SK-N-SH treated with all-trans-retinoic acid at 6 μM for 48 hours (cell line): ENCODE results near the gene SMCR8.

ENCODE experiments used
- ATAC-seq: fragments of 200-7000 bp; cut with Tn5 transposase; 3 replicates; pipeline ENCODE4 v1.9.1; 2020; ENCODE audit warnings: mild to moderate bottlenecking, moderate library complexity
- CREB5 ChIP-seq: fragments of 250-450 bp; sonication (Bioruptor Pico); IDR thresholded peaks from 2 replicates; pipeline ENCODE4 v1.5.1; 2020; ENCODE audit warnings: low read depth, mild to moderate bottlenecking, moderate library complexity
- CSDC2 ChIP-seq: fragments of 250-450 bp; sonication (Bioruptor Pico); IDR thresholded peaks from 2 replicates; pipeline ENCODE4 v1.5.0; 2020; ENCODE audit warnings: mild to moderate bottlenecking, moderate library complexity
- ESRRG ChIP-seq: fragments of 250-450 bp; sonication (Bioruptor Pico); IDR thresholded peaks from 2 replicates; pipeline ENCODE4 v1.6.1; 2021; ENCODE audit warnings: mild to moderate bottlenecking
- GLIS3 ChIP-seq: fragments of 250-450 bp; sonication (Bioruptor Pico); IDR thresholded peaks from 2 replicates; pipeline ENCODE4 v1.5.0; 2020; ENCODE audit warnings: mild to moderate bottlenecking, moderate library complexity
- ISL1 ChIP-seq: fragments of 250-450 bp; sonication (Bioruptor Pico); IDR thresholded peaks from 2 replicates; pipeline ENCODE4 v2.1.2; 2022; ENCODE audit warnings: mild to moderate bottlenecking, moderate library complexity
- OSR1 ChIP-seq: fragments of 250-450 bp; sonication (Bioruptor Pico); IDR thresholded peaks from 2 replicates; pipeline ENCODE4 v1.8.0; 2022; ENCODE audit warnings: moderate library complexity, mild to moderate bottlenecking, inconsistent platforms
- RARB ChIP-seq: fragments of 250-450 bp; sonication (Bioruptor Pico); IDR thresholded peaks from 2 replicates; pipeline ENCODE4 v1.8.0; 2021; ENCODE audit warnings: mild to moderate bottlenecking, moderate library complexity
- SNAI2 ChIP-seq: fragments of 250-450 bp; sonication (Bioruptor Pico); IDR thresholded peaks from 2 replicates; pipeline ENCODE4 v1.5.0; 2020; ENCODE audit warnings: mild to moderate bottlenecking, moderate library complexity
- TOX ChIP-seq: fragments of 250-450 bp; sonication (Bioruptor Pico); IDR thresholded peaks from 2 replicates; pipeline ENCODE4 v1.8.0; 2021; ENCODE audit warnings: mild to moderate bottlenecking, moderate library complexity, borderline replicate concordance
- ZFP3 ChIP-seq: fragments of 250-450 bp; sonication (Bioruptor Pico); IDR thresholded peaks from 2 replicates; pipeline ENCODE4 v1.5.0; 2020; ENCODE audit warnings: mild to moderate bottlenecking, moderate library complexity
- ZFP30 ChIP-seq: fragments of 450-650 bp; formaldehyde crosslinking; IDR thresholded peaks from 2 replicates; pipeline ENCODE4 v1.5.0; 2022; ENCODE audit warnings: mild to moderate bottlenecking, moderate library complexity
- ZNF565 ChIP-seq: fragments of 450-650 bp; formaldehyde crosslinking; conservative IDR thresholded peaks from 2 replicates; pipeline ENCODE4 v1.5.0; 2020; ENCODE audit warnings: low read depth, mild to moderate bottlenecking, moderate library complexity
- ZNF70 ChIP-seq: fragments of 450-650 bp; formaldehyde crosslinking; IDR thresholded peaks from 2 replicates; pipeline ENCODE4 v1.5.0; 2020; ENCODE audit warnings: mild to moderate bottlenecking, moderate library complexity
- ZNF8 ChIP-seq: fragments of 450-650 bp; formaldehyde crosslinking; IDR thresholded peaks from 2 replicates; pipeline ENCODE4 v1.5.0; 2020; ENCODE audit warnings: mild to moderate bottlenecking, moderate library complexity
- TF ChIP-seq, protein P1 (sequence below): fragments of 250-450 bp; sonication (Bioruptor Pico); IDR thresholded peaks from 2 replicates; pipeline ENCODE4 v1.5.1; 2021; ENCODE audit warnings: mild to moderate bottlenecking, moderate library complexity
- TF ChIP-seq, protein P2 (sequence below): fragments of 250-450 bp; sonication (Bioruptor Pico); IDR thresholded peaks from 2 replicates; pipeline ENCODE4 v1.5.0; 2020; ENCODE audit warnings: mild to moderate bottlenecking, moderate library complexity
- TF ChIP-seq, protein P3 (sequence below): fragments of 250-450 bp; sonication (Bioruptor Pico); IDR thresholded peaks from 2 replicates; pipeline ENCODE4 v1.8.0; 2021; ENCODE audit warnings: low read depth, mild to moderate bottlenecking, moderate library complexity, borderline replicate concordance
- TF ChIP-seq, protein P4 (sequence below): fragments of 250-450 bp; sonication (Bioruptor Pico); IDR thresholded peaks from 2 replicates; pipeline ENCODE4 v1.8.0; 2020; ENCODE audit warnings: mild to moderate bottlenecking, moderate library complexity, borderline replicate concordance

SMCR8 gene

DNA sequence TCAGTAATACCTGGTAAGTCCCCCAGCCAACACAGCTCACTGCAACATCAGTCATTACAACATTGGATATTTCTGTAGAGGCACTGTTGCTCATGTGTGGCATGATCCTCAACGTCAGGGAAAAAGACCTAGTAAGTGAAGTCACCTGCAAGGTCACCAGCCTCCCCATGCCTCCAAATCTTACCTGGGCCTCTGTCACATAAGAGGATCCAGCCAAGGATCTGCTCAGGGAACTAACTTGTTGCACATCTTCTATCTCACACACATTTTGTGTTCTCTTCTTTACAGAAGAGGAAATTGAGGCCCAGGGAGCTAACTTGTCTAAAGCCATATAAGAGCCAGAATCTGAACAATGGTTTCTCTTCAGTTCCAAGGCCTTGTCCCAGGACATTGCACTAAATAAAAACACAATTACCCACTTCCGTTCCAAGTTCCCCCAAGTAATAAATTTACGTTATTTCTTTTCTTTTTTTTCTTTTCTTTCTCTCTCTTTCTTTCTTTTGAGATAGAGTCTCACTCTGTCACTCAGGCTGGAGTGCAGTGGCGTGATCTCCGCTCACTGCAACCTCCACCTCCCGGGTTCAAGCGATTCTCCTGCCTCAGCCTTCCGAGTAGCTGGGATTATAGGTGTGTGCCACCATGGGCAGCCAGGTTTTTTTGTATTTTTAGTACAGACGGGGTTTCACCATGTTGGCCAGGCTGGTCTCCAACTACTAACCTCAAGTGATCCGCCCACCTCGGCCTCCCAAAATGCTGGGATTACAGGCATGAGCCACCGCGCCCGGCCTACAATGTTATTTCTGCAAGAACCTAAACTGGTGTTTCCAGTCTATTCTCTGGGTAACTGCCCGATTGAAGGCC is 47.0 kb downstream of the SMCR8 start (continued):
- no peak for TF ChIP-seq CREB5 (CRISPR knock-in tag)

DNA sequence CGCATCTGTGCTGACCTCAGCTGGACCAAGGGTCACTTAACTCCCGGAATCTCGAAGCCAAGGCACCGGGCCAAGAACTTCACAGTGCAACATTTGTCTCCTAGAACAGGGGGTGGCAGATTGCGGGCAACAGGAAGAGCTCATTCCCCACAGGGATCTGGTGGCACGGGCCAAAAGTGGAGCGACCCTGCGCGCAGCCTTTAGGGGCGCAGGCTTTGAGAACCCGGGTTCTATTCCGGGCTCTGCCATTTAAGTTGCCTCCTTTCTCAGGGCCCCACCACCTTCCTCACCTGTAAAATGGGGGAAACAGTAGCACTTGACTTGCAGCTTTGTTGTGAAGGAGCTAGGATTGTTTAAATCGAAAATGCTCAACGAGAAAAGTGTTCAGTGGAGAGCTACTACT is 47.6 kb downstream of the SMCR8 start:
- TF ChIP-seq ISL1 (CRISPR knock-in tag) = no peak
- no peak for TF ChIP-seq CREB5 (CRISPR knock-in tag)
- TF ChIP-seq, protein P1, sequence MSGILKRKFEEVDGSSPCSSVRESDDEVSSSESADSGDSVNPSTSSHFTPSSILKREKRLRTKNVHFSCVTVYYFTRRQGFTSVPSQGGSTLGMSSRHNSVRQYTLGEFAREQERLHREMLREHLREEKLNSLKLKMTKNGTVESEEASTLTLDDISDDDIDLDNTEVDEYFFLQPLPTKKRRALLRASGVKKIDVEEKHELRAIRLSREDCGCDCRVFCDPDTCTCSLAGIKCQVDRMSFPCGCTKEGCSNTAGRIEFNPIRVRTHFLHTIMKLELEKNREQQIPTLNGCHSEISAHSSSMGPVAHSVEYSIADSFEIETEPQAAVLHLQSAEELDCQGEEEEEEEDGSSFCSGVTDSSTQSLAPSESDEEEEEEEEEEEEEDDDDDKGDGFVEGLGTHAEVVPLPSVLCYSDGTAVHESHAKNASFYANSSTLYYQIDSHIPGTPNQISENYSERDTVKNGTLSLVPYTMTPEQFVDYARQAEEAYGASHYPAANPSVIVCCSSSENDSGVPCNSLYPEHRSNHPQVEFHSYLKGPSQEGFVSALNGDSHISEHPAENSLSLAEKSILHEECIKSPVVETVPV (CRISPR knock-in tag) = no peak
- TF ChIP-seq ZNF8 (CRISPR knock-in tag) = no peak
- TF ChIP-seq RARB (CRISPR knock-in tag) = no peak
- peak; percentile 30 for ATAC-seq

- TF ChIP-seq ZNF8 (CRISPR knock-in tag) (no peak), ZFP30 (CRISPR knock-in tag) (no peak), ZFP3 (no peak)
- peak; percentile 100 for ATAC-seq
These were observed 48.3 kb downstream of the SMCR8 start, which contains the start of gene SHMT1 for GRCh38 chr17:18363101-18364049. Gene SHMT1 (minus strand): TSS chr17:18363550. CDS start chr17:18355981, 7,569 bp downstream.

DNA sequence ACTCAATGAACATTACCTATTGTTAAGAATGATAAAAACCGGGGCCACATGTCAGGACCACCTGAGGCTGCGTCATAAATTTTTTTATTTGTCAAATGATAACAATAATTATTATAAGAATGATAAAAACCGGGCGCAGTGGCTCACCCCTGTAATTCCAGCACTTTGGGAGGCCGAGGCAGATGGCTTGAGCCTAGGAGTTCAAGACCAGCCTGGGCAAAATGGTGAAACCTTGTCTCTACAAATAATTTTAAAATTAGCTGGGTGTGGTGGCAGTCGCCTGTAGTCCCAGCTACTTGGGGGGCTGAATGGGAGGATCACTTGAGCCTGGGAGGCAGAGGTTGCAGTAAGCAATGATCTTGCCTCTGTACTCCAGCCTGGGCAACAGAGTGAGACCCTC is 49.1 kb downstream of the SMCR8 start:
- ATAC-seq = no peak
- TF ChIP-seq ZFP30 (CRISPR knock-in tag) (no peak), TOX (no peak), ZNF565 (no peak), ESRRG (no peak), GLIS3 (CRISPR knock-in tag) (no peak), OSR1 (no peak), CSDC2 (CRISPR knock-in tag) (no peak), ZNF70 (CRISPR knock-in tag) (no peak), SNAI2 (no peak), RARB (CRISPR knock-in tag) (no peak)
- TF ChIP-seq, protein P2, sequence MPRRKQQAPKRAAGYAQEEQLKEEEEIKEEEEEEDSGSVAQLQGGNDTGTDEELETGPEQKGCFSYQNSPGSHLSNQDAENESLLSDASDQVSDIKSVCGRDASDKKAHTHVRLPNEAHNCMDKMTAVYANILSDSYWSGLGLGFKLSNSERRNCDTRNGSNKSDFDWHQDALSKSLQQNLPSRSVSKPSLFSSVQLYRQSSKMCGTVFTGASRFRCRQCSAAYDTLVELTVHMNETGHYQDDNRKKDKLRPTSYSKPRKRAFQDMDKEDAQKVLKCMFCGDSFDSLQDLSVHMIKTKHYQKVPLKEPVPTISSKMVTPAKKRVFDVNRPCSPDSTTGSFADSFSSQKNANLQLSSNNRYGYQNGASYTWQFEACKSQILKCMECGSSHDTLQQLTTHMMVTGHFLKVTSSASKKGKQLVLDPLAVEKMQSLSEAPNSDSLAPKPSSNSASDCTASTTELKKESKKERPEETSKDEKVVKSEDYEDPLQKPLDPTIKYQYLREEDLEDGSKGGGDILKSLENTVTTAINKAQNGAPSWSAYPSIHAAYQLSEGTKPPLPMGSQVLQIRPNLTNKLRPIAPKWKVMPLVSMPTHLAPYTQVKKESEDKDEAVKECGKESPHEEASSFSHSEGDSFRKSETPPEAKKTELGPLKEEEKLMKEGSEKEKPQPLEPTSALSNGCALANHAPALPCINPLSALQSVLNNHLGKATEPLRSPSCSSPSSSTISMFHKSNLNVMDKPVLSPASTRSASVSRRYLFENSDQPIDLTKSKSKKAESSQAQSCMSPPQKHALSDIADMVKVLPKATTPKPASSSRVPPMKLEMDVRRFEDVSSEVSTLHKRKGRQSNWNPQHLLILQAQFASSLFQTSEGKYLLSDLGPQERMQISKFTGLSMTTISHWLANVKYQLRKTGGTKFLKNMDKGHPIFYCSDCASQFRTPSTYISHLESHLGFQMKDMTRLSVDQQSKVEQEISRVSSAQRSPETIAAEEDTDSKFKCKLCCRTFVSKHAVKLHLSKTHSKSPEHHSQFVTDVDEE = no peak
- TF ChIP-seq, protein P3, sequence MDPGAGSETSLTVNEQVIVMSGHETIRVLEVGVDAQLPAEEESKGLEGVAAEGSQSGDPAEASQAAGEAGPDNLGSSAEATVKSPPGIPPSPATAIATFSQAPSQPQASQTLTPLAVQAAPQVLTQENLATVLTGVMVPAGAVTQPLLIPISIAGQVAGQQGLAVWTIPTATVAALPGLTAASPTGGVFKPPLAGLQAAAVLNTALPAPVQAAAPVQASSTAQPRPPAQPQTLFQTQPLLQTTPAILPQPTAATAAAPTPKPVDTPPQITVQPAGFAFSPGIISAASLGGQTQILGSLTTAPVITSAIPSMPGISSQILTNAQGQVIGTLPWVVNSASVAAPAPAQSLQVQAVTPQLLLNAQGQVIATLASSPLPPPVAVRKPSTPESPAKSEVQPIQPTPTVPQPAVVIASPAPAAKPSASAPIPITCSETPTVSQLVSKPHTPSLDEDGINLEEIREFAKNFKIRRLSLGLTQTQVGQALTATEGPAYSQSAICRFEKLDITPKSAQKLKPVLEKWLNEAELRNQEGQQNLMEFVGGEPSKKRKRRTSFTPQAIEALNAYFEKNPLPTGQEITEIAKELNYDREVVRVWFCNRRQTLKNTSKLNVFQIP = no peak
- TF ChIP-seq, protein P4, sequence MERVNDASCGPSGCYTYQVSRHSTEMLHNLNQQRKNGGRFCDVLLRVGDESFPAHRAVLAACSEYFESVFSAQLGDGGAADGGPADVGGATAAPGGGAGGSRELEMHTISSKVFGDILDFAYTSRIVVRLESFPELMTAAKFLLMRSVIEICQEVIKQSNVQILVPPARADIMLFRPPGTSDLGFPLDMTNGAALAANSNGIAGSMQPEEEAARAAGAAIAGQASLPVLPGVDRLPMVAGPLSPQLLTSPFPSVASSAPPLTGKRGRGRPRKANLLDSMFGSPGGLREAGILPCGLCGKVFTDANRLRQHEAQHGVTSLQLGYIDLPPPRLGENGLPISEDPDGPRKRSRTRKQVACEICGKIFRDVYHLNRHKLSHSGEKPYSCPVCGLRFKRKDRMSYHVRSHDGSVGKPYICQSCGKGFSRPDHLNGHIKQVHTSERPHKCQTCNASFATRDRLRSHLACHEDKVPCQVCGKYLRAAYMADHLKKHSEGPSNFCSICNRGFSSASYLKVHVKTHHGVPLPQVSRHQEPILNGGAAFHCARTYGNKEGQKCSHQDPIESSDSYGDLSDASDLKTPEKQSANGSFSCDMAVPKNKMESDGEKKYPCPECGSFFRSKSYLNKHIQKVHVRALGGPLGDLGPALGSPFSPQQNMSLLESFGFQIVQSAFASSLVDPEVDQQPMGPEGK (CRISPR knock-in tag) = no peak
